OCI-LY7 (cell line): ENCODE data around the gene CELF1.

Experiments
- CTCF ChIP-seq: fragments of 200-600 bp; sonication (generic); conservative IDR thresholded peaks from 2 replicates; pipeline ENCODE4 v1.5.1; 2014; ENCODE audit warnings: mild to moderate bottlenecking, antibody characterized with exemption, low read length, moderate library complexity, mixed read lengths
- EZH2phosphoT487 ChIP-seq: fragments of 200-600 bp; sonication (generic); IDR thresholded peaks from 2 replicates; pipeline ENCODE4 v1.6.1; 2018; ENCODE audit warnings: low read depth, borderline replicate concordance, mild to moderate bottlenecking, mixed run types, antibody characterized with exemption, low read length, moderate library complexity, mixed read lengths

DNA sequence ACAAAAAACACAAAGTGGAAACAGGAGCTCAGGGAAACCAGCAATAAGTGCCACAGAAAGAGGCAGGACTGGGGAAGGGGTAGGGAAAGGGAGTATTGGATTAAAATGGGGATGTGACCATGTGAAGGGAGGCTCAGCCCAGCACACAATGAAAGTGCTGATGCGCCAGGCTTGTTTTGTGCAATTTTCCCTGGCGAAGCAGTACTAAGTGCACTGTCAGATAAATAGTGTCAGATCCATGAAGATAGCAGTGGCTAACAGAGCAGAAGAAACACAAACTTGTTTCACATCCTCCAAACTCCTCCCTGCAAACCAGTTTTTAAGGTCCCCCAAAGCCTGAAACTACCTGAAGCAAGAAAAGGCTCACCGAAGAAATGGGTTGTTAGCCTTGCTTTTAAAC lies 53.3 kb downstream of the CELF1 start:
- TF ChIP-seq CTCF: no peak
- TF ChIP-seq EZH2phosphoT487: no peak
